HT-29 (cell line): ENCODE measurements around the gene STAMBP. TPM values are rescaled to one million over a fixed set of nuclear protein-coding genes. Genes with fewer than 3 reads are reported as not detected.

Experiments
- DNase-seq: peaks from one replicate; pipeline ENCODE4 v3.0.0-alpha.2; 2015; ENCODE audit warnings: low spot score
- total RNA-seq: library from RNA; depleted of rRNA; stranded (reverse); fragments of >200 nt; shearing (Covaris generic); gene quantifications from 2 replicates; pipeline ENCODE4 v1.2.3, GENCODE V29; 2014

Gene STAMBP
- total RNA-seq, 1 experiment from 2014 or later = 20.9 TPM

- no peak for DNase-seq
Observed at GRCh38 chr2:73904952-73905351, 76.2 kb downstream of the STAMBP start.

DNA sequence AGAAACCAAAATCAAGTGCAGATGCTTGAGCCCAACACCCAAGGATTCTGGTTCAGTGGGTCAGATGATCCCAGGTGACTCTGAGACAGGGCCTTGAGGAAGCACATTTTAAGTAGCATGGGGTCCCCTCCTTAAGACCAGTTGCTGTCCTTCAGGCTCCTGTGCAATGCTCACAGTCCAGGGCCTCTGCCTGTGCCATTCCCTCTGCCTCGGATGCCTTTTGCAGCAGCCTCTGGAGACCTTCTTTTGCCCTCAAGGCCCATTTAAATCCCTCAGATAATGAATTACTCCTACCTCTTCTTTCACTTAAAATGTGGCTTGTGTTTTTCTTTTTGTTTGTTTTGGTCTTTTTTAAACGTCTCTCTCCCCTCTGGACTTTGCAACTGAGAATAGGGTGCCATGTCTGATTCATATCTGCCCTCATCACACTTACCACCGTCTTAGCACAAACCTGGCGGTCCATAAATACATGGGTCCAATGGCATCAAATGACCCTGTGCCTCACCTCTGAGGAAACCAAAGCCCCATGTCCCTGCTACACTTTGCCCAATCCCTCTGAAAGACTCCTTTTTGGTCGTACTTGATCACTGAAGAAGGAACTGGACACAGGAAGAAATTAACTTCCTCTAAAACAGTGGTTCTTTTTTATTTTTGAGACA lies 78.2 kb downstream of the STAMBP start:
- no peak for DNase-seq

GRCh38 chr2:73907840-73908452 lies 79.2 kb downstream of the STAMBP start:
- peak; percentile 22 for DNase-seq

- no peak for DNase-seq
Observed at GRCh38 chr2:73908689-73909652, 80.2 kb downstream of the STAMBP start.

GRCh38 chr2:73910873-73911547 lies 82.2 kb downstream of the STAMBP start:
- DNase-seq = no peak

- no peak for DNase-seq
Observed at GRCh38 chr2:73911548-73912208, 82.9 kb downstream of the STAMBP start.

DNA sequence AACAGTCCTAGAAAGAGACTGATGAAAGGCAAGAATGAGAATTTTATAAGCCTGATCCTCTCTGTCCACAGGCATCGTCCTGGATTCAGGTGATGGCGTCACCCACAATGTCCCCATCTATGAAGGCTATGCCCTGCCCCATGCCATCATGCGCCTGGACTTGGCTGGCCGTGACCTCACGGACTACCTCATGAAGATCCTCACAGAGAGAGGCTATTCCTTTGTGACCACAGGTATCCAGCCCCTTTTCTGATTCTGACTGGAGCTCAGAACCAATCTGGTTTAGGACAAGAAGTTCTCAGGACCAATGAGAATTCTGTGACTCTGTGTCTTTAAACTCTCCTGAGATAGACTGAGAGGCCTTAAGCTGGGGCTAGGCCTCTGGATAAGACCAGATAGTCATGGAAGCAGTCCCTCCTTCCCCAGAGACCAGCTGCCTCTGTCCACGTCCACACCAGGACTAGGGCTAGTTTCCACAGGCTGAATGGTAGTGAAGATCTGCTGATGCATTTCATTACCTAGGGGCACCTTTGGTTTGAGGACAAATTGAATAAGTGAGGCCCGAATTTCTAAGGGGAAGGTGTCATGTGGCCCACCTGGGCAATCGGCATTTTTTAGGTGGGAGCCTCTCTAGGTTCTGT lies 84.8 kb downstream of the STAMBP start:
- no peak for DNase-seq

GRCh38 chr2:73914667-73915066 lies 85.9 kb downstream of the STAMBP start:
- no peak for DNase-seq

DNA sequence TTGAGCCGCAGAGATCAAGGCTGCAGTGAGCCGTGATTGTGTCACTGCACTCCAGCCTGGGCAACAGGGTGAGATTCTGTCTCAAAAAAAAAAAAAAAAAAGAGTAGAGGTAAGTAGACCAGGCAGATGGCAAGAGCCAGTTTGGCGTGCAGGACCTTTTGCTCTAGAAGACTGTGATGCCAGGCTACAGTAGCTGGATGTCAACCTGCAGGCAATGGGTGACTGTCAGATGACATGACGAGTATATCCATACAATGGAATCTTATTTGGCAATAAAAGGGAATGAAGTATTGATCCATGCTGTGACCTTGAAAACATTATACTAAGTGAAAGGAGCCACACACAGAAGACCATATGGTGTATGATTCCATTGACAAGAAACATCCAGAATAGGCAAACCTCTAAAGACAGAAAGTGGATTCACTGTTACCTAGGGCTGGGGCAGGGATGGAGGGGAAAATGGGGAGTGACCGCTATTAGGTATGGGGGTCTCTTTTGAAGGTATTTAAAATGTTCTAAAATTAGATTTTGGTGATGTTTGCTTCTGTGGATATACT lies 86.8 kb downstream of the STAMBP start:
- no peak for DNase-seq

GRCh38 chr2:73916666-73917065 lies 87.9 kb downstream of the STAMBP start:
- no peak for DNase-seq

GRCh38 chr2:73917296-73917695 lies 88.5 kb downstream of the STAMBP start:
- DNase-seq = no peak

DNA sequence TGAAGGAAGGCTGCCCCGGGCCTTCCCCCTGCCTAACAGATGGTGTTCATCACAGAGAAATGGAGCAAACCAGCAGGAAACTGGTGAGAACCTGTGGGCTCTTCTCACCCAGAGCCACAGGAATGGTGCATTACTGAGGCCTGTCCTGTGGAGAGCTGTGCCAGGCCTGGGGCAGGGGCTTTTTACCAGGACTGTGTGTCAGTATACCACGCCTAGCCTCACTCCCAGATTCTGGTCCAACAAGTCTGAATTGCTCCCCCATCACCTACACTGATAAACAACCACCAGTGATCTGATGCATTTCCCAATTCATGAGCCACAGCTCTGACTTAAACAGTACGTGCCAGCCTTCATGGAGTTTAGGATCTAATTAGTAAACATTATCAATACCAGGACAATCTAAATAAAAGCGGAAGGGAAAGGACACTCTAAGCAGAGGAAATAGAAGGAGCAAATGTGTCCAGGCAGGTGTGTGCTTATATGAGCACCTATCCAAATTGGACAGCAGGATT lies 89.0 kb downstream of the STAMBP start:
- DNase-seq = no peak

DNA sequence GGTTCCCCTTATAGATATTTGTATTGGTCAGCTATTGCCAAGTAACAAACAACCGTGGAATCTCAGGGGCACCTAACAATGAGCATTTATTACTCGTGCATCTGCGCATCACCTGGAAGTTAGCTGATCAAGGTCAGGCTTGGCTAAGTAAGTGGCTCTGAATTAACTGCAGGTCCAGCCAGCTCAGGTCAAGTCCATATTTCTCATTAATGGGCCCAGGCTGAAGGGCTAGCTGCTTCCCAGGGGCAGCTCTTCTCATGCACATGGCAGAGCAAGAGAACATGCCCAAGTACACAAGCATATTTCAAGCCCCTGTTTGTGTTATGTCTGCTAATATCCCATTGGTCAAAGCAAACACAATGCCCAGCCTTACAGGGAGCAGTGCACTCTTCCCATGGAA lies 90.1 kb downstream of the STAMBP start:
- no peak for DNase-seq

- DNase-seq = no peak
Observed at GRCh38 chr2:73919596-73920228, 91.0 kb downstream of the STAMBP start.

DNA sequence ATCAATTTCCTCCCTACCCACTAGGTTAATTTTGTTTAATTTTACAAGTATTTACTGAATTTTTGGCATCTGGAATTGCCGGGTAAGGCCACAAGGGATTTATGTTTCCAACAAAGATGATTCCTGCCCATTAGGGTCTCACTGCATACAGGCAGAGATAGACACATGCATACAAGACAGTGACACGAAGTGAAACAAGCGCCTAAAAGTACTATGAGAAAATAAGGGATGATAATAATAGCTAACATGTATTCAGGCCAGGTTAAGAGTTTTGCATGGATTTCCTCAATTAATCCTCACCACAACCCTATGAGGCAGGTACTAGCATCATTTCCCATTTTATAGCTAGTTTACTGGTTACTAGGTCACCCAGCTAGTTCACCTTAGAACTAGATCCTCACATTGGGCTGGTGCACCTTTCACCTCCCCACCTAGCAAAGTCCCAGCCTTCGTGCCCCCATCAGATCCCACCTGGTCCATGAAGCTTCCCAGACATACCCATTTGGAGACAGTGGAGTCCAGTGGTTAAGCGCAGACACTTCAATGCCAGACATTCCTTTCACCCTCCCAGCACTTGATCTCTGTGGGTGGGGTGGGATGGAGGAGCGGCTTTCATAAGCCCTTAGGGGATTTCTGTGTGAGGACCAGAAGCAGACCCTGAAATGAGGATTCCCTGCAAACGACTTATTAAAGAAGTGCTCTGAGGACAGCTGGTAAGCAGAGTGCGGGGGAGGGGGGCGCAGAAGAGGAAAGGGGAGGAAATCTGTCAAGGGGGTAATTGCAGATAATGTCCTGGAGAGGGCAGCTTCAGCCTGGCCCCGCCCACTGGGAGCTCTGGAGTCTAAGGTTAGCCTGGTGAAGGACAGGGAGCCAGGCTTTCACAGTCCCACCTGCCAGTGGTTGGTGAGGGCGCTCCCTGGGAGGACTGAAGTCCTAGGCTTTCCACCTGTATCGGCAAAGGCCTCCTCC lies 92.1 kb downstream of the STAMBP start:
- peak; percentile 26 for DNase-seq

GRCh38 chr2:73921581-73921980 lies 92.8 kb downstream of the STAMBP start:
- DNase-seq = no peak

DNA sequence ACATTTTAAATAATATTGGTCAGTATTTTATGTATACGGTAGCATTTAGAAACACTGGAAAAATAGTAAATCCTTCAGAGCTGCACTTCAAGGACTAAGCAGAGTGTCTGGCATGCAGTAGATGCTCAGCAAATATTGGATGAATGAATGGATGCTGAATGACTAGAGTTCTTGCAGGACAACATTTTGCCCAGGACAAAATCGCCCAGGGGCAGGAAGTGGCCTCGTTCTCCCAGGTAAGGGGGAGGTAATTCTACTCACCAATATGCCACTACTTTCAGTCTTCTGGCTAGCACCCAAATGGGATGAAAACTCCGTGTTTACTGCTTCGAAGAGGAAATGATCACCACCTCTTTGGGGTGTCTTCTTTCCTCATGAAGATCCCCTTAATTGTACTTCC lies 93.9 kb downstream of the STAMBP start:
- DNase-seq = no peak
